PC-9 (cell line): ENCODE data around the gene PGD.

Source experiments
- CTCF ChIP-seq: fragments of 200-600 bp; sonication (generic); conservative IDR thresholded peaks from 2 replicates; pipeline ENCODE4 v1.6.1; 2017; ENCODE audit warnings: mixed run types, antibody characterized with exemption, mild to moderate bottlenecking, moderate library complexity
- EZH2 ChIP-seq: fragments of 200-600 bp; sonication (generic); IDR thresholded peaks from 2 replicates; pipeline ENCODE4 v1.8.0; 2017; ENCODE audit warnings: antibody characterized with exemption, low read depth

GRCh38 chr1:10387677-10388386 is 11.0 kb upstream of the PGD start:
- TF ChIP-seq CTCF, result no peak
- TF ChIP-seq EZH2, result no peak
